Smooth muscle cell (in vitro differentiated cells): ENCODE measurements around the gene NAT8. TPM values are rescaled to one million over a fixed set of nuclear protein-coding genes. Genes with fewer than 3 reads are reported as not detected.

Experiments
- DNase-seq: peaks from one replicate; lab custom pipeline; 2025; ENCODE audit not compliant: unreplicated experiment; lab: John Stamatoyannopoulos, UW
- H2AFZ ChIP-seq: fragments of 200-600 bp; sonication (generic); 2 replicates; pipeline ENCODE4 v1.6.0; 2016; ENCODE audit warnings: antibody characterized with exemption, low read depth, mild to moderate bottlenecking
- H3F3A ChIP-seq: fragments of 200-600 bp; sonication (generic); 2 replicates; pipeline ENCODE4 v1.6.0; 2017; ENCODE audit warnings: antibody characterized with exemption, low read depth
- H3K27ac ChIP-seq: fragments of 200-600 bp; sonication (generic); 2 replicates; pipeline ENCODE4 v1.5.1; 2016; ENCODE audit warnings: low read depth, mild to moderate bottlenecking
- H3K27me3 ChIP-seq: fragments of 200-600 bp; sonication (generic); 2 replicates; pipeline ENCODE4 v1.6.1; 2016; ENCODE audit warnings: low read depth, mild to moderate bottlenecking
- H3K36me3 ChIP-seq: fragments of 200-600 bp; sonication (generic); 2 replicates; pipeline ENCODE4 v1.5.1; 2016; ENCODE audit warnings: low read depth
- H3K4me1 ChIP-seq: fragments of 200-600 bp; sonication (generic); 2 replicates; pipeline ENCODE4 v1.5.1; 2016; ENCODE audit warnings: low read depth
- H3K4me2 ChIP-seq: fragments of 200-600 bp; sonication (generic); 2 replicates; pipeline ENCODE4 v1.6.0; 2016; ENCODE audit warnings: mild to moderate bottlenecking
- H3K4me3 ChIP-seq: fragments of 200-600 bp; sonication (generic); 2 replicates; pipeline ENCODE4 v1.5.1; 2016; ENCODE audit warnings: mild to moderate bottlenecking
- H3K79me2 ChIP-seq: fragments of 200-600 bp; sonication (generic); 2 replicates; pipeline ENCODE4 v1.6.0; 2016; ENCODE audit warnings: low read depth, mild to moderate bottlenecking
- H3K9ac ChIP-seq: fragments of 200-600 bp; sonication (generic); 2 replicates; pipeline ENCODE4 v1.6.0; 2016; ENCODE audit warnings: low read depth
- H3K9me3 ChIP-seq: fragments of 200-600 bp; sonication (generic); replicated peaks from 2 replicates; pipeline ENCODE4 v1.5.1; 2016; ENCODE audit warnings: low read depth
- H4K20me1 ChIP-seq: fragments of 200-600 bp; sonication (generic); 2 replicates; pipeline ENCODE4 v1.6.0; 2016; ENCODE audit warnings: low read depth
- CTCF ChIP-seq: fragments of 200-600 bp; sonication (generic); IDR thresholded peaks from 2 replicates; pipeline ENCODE4 v1.5.1; 2017; ENCODE audit warnings: borderline replicate concordance, mild to moderate bottlenecking, antibody characterized with exemption; ENCODE audit not compliant: insufficient read depth, poor library complexity, severe bottlenecking
- WGBS: methylation state at CpG from one replicate; pipeline ENCODE4 v1.1.7; 2016; ENCODE audit warnings: low lambda C conversion rate; 5-methylcytosine and 5-hydroxymethylcytosine counted together
- polyA plus RNA-seq: library from polyadenylated mRNA; unstranded; fragments of >200 nt; fragmentation: Nextera tagmentation; extraction: Ambion mirVana; gene quantifications from 2 replicates; pipeline ENCODE4 v1.2.1, GENCODE V29; 2016
- total RNA-seq: library from RNA; depleted of rRNA; stranded (reverse); fragments of >200 nt; gene quantifications from 2 replicates; pipeline ENCODE4 v1.2.3, GENCODE V29; 2014

Gene NAT8
- total and polyA plus RNA-seq, 2 experiments from 2014 or later = not detected

DNA sequence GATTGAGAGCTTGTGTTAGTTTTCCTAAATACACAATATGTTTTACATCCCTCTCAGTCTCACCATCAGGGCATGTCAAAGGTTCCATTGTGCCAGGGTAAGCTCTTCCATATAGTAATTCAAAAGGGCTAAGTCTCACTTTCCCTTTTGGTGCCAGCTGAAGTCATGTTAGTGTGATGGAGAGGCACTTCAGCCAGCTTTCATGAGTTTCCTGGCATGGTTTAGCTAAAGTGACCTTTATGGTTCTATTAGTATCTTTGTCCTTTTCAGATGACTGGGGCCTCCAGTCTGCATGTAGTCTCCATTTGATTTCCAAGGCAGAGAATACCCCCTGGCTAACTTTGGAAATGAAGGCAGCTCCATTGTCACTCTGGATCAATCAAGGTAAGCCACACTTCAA is 27.2 kb downstream of the NAT8 start:
- no peaks in the 10 kb centered on the region for H3K27me3 ChIP-seq
- H3K36me3 ChIP-seq = no peaks in the 10 kb centered on the region
- no peak overlapping the region for H3K27ac ChIP-seq
- no peaks in the 10 kb centered on the region for H3K79me2 ChIP-seq
- H3K9me3 ChIP-seq = no peaks in the 10 kb centered on the region
- H3K4me1 ChIP-seq = no peaks in the 10 kb centered on the region
- no peak overlapping the region for H2AFZ ChIP-seq
- TF ChIP-seq CTCF = no peak
- no peaks in the 10 kb centered on the region for H4K20me1 ChIP-seq
- DNase-seq = no peak
- H3F3A ChIP-seq = no peaks in the 10 kb centered on the region
- no peak overlapping the region for H3K9ac ChIP-seq
- H3K4me3 ChIP-seq = no peak overlapping the region
- H3K4me2 ChIP-seq = no peak overlapping the region

DNA sequence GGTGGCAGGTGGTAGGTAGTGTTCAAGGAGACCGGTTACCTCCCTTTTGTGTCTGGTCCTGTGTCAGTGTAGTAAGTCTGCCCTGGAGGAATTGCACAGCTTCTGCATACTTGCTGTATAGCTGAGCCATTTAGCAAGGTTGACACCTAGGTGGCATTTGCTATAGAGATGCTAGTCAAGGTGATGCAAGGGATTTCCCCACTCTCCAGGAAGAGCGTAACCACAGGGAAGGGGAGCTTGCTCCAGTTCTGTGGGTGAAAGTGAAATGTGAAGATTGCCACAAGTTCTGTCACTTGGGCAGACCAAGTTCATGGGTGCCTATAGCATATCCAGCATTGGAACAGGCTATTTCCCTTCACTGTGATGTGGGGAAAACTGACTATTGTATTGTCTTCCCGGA is 28.1 kb downstream of the NAT8 start:
- Histone ChIP-seq H3K27me3 (no peaks in the 10 kb centered on the region), H3K36me3 (no peaks in the 10 kb centered on the region), H3K79me2 (no peaks in the 10 kb centered on the region), H2AFZ (no peak overlapping the region), H3K27ac (no peak overlapping the region), H3K9ac (no peak overlapping the region), H3K4me3 (no peak overlapping the region), H3K4me1 (no peaks in the 10 kb centered on the region), H3F3A (no peaks in the 10 kb centered on the region), H3K4me2 (no peak overlapping the region), H3K9me3 (no peaks in the 10 kb centered on the region), H4K20me1 (no peaks in the 10 kb centered on the region)
- TF ChIP-seq CTCF = no peak
- no peak for DNase-seq
- WGBS = 98% methylated on average over 3 of the region's 3 CpGs

DNA sequence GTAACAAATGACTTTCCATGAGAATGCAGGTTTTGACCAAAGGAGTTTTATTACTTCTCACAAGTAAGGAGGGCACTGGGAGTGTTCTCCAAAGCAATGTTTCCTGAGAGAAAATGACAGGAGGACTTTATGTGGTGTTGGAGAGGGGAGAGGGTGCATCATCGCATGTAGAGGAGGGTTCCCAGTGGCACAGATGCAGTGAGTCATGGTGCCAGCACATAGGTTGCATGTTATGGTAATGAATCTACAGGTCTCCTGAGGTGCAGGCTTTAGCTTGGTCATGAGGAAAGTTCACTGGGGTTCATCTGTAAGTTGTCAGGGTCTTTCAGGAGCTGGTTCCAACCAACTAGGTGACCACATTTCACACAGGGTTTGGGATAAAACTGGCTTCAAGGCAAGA is 30.4 kb downstream of the NAT8 start:
- Histone ChIP-seq H3K36me3 (no peaks in the 10 kb centered on the region), H3K79me2 (no peaks in the 10 kb centered on the region), H3K4me2 (no peak overlapping the region), H3K4me1 (no peaks in the 10 kb centered on the region), H3K9ac (no peak overlapping the region), H3K27ac (no peak overlapping the region), H2AFZ (no peak overlapping the region), H3K9me3 (no peaks in the 10 kb centered on the region), H4K20me1 (no peaks in the 10 kb centered on the region), H3K4me3 (no peak overlapping the region), H3F3A (no peaks in the 10 kb centered on the region), H3K27me3 (no peaks in the 10 kb centered on the region)
- WGBS = 100% methylated on average over 1 of the region's 1 CpG
- no peak for DNase-seq
- no peak for TF ChIP-seq CTCF

- no peak overlapping the region for H3K4me2 ChIP-seq
- no peaks in the 10 kb centered on the region for H3K27me3 ChIP-seq
- H3K79me2 ChIP-seq = no peaks in the 10 kb centered on the region
- H2AFZ ChIP-seq = no peak overlapping the region
- H3K36me3 ChIP-seq = no peaks in the 10 kb centered on the region
- H3K4me1 ChIP-seq = no peaks in the 10 kb centered on the region
- no peak overlapping the region for H3K4me3 ChIP-seq
- DNase-seq = no peak
- H3K9ac ChIP-seq = no peak overlapping the region
- no peaks in the 10 kb centered on the region for H3K9me3 ChIP-seq
- no peaks in the 10 kb centered on the region for H3F3A ChIP-seq
- no peaks in the 10 kb centered on the region for H4K20me1 ChIP-seq
- WGBS = 92% methylated on average over 4 of the region's 4 CpGs
- no peak for TF ChIP-seq CTCF
- H3K27ac ChIP-seq = no peak overlapping the region
Observed at GRCh38 chr2:73611193-73611592, 31.0 kb downstream of the NAT8 start.
